NT2/D1 (cell line): Measurements from ENCODE around the gene ITFG1.

Experiments used
- DNase-seq: peaks from one replicate; pipeline ENCODE4 v3.0.0-alpha.2; 2011; ENCODE audit warnings: low read depth, low spot score
- H3K27me3 ChIP-seq: 2 replicates; pipeline ENCODE4 v1.6.0; 2011; ENCODE audit warnings: mild to moderate bottlenecking; ENCODE audit not compliant: insufficient read length, insufficient read depth
- H3K36me3 ChIP-seq: 2 replicates; pipeline ENCODE4 v1.6.1; 2011; ENCODE audit warnings: mild to moderate bottlenecking, low read length, mixed read lengths; ENCODE audit not compliant: insufficient read depth, insufficient read length
- H3K4me1 ChIP-seq: 2 replicates; pipeline ENCODE4 v1.5.1; 2011; ENCODE audit not compliant: insufficient read depth, insufficient read length
- H3K4me3 ChIP-seq: 2 replicates; pipeline ENCODE4 v1.5.1; 2011; ENCODE audit warnings: low read depth; ENCODE audit not compliant: insufficient read length
- H3K9ac ChIP-seq: 2 replicates; pipeline ENCODE4 v1.6.0; 2011; ENCODE audit warnings: low read depth; ENCODE audit not compliant: insufficient read length
- H3K9me3 ChIP-seq: 2 replicates; pipeline ENCODE4 v1.5.1; 2011; ENCODE audit warnings: mild to moderate bottlenecking, low read length; ENCODE audit not compliant: insufficient read depth
- SUZ12 ChIP-seq: IDR thresholded peaks from 2 replicates; pipeline ENCODE4 v1.6.1; 2011; ENCODE audit not compliant: insufficient read length, insufficient read depth; ENCODE audit errors: extremely low read depth
- YY1 ChIP-seq: IDR thresholded peaks from 2 replicates; pipeline ENCODE4 v1.6.1; 2011; ENCODE audit not compliant: insufficient read length, insufficient read depth
- ZNF274 ChIP-seq: IDR thresholded peaks from 2 replicates; pipeline ENCODE4 v1.6.1; 2011; ENCODE audit warnings: mild to moderate bottlenecking, low read depth, low read length

Gene ITFG1

DNA sequence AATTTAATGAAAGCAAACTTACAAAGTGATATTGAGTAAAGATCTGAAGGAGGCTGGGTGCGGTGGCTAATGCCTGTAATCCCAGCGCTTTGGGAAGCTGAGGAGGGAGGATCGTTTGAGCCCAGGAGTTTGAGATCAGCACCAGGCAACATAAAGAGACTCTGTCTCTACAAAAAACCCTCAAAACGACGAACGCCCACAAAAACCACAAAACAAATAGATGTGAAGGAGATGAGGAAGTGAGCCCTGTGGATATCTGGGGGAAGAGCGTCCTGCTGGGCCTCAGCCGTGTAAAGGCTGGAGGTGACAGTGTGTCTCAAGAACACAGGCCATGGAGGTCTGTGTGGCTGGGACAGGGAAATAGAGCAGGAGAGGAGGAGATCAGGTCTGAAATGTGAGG, 68.8 kb downstream of the ITFG1 start:
- peaks cover 3% of the 10 kb centered on the region for H3K4me1 ChIP-seq
- peaks cover 4% of the 10 kb centered on the region for H3K36me3 ChIP-seq
- DNase-seq: no peak
- no peaks in the 10 kb centered on the region for H3K27me3 ChIP-seq
- no peaks in the 10 kb centered on the region for H3K9me3 ChIP-seq
- TF ChIP-seq ZNF274 (no peak), YY1 (no peak), SUZ12 (no peak)
- no peak overlapping the region for H3K4me3 ChIP-seq
- H3K9ac ChIP-seq: no peak overlapping the region

DNA sequence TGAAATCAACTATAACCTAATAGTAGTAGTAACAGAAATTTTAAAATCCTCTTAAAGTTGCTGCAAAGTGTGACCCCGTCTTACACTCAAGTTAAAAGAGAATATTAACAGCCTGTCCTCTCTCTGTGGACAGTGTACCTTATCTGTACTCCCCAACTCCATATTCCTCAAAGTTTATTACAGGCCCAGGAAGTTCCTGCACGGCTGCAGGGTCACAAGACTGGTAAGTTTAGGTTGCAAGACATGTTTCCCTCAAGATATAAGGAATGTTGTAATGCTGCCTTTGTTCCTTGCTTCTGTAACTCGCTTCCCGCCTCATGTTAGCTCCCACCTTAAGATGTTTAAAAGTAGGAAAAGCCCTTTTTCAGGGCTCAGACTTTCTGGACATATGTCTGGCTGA, 72.2 kb downstream of the ITFG1 start:
- Histone ChIP-seq H3K9ac (no peak overlapping the region), H3K36me3 (no peaks in the 10 kb centered on the region), H3K4me3 (no peak overlapping the region), H3K27me3 (no peaks in the 10 kb centered on the region), H3K9me3 (no peaks in the 10 kb centered on the region), H3K4me1 (peaks cover 3% of the 10 kb centered on the region)
- DNase-seq: no peak
- TF ChIP-seq ZNF274 (no peak), YY1 (no peak), SUZ12 (no peak)

DNA sequence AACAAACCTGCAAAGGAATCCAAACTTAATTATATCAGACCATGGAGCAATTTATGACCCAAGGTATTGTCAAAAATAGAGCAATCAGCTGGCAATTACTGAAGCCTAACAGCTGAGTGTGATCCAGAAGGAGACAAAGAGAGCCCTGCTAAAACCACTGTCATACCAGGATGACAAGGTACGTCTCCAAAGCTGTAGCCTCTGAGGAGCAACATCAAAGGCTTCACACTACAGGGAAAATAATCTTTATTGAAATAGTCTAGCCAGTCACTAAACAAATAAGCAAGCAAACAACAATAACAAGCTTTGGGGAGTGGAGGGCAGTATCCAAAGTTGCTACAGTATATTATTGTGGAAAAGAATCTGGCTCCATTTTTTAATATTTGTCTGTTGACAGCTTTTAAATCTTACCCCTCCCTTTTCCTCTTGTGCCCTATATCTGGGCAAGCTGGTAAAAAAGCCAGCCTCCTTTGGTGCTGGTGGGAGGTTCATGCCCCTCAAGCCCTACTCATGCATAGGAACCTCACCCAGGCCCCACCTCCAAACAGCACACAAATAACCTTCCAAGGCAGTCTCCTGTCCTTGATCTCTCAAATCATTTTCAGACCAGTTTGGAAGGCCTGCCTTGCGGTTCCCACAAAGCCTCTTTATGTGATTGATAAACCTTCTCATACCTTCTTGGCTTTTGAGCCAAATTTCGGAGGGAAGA, 73.7 kb downstream of the ITFG1 start:
- Histone ChIP-seq H3K9me3 (no peaks in the 10 kb centered on the region), H3K4me1 (no peaks in the 10 kb centered on the region), H3K4me3 (no peak overlapping the region), H3K27me3 (no peaks in the 10 kb centered on the region), H3K9ac (no peak overlapping the region), H3K36me3 (no peaks in the 10 kb centered on the region)
- no peak for DNase-seq
- TF ChIP-seq SUZ12 (no peak), ZNF274 (no peak), YY1 (no peak)

DNA sequence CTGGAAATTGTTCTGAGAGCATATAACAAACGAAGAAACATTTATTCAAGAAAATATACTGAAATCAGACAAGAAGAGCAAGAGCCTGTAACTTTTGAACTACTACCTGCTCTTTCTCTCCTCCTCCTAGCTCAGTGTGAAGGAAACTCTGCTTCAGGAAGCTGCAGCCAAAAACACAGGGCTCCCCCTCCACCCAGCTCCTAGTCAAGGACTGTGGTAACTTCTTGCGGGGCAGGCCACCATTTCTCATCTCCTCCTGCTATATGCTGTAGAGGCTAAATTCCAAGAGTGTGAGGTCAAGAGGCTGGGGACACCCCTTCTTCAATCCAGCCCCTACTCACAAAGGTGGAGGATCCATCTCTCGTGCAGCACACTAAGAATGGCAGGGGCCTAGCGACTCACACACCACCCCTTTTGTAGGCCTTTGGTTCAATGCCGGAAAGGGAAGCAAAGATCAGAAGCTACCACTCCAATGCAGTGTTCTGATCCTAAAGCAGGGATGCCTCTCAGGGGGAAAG, 74.6 kb downstream of the ITFG1 start:
- TF ChIP-seq YY1 (no peak), ZNF274 (no peak), SUZ12 (no peak)
- H3K9ac ChIP-seq: no peak overlapping the region
- no peak overlapping the region for H3K4me3 ChIP-seq
- H3K4me1 ChIP-seq: no peaks in the 10 kb centered on the region
- H3K36me3 ChIP-seq: no peaks in the 10 kb centered on the region
- H3K9me3 ChIP-seq: no peaks in the 10 kb centered on the region
- no peak for DNase-seq
- no peaks in the 10 kb centered on the region for H3K27me3 ChIP-seq

DNA sequence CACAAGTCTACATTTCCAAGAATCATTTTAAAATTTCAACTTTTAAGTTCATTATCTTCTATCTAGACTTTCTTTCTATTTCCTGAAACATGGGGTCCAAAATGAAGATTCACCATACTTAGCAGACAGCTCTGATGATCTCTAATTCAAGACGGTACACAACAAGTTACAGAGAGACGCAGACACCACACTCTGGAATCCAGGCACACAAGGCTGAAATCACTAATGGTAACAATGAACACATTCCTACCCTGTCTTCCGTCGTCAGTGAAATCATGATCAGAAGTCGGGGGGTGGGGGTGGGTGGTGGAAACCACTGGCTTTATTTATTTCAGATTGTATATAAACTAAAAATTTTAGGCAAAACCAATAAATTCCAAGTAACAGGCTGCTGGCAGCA, 78.5 kb downstream of the ITFG1 start:
- Histone ChIP-seq H3K4me1 (no peaks in the 10 kb centered on the region), H3K27me3 (no peaks in the 10 kb centered on the region), H3K9me3 (no peaks in the 10 kb centered on the region), H3K9ac (no peak overlapping the region), H3K36me3 (no peaks in the 10 kb centered on the region), H3K4me3 (no peak overlapping the region)
- no peak for TF ChIP-seq ZNF274
- TF ChIP-seq YY1: no peak
- no peak for TF ChIP-seq SUZ12
- no peak for DNase-seq

DNA sequence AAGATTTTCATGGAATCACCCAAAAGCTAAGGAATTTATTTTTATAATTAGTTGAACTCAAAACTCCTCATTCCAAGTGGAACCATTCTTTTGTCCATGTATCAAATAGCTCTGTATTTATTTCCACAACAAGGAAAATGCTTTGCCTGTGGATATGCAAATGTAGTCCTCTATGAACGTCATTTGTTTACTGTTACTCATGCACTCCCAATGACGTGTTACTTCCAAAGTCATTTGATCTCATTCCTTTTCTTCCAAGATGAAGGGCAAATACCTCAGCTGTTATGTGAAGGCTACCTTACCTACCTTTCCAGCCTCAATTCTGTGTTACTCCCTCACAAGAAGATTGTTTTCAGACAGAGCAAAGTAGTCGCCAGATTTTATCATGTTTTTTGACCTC, 83.7 kb downstream of the ITFG1 start:
- Histone ChIP-seq H3K36me3 (peaks cover 5% of the 10 kb centered on the region), H3K4me3 (no peak overlapping the region), H3K4me1 (no peaks in the 10 kb centered on the region), H3K9me3 (no peaks in the 10 kb centered on the region), H3K9ac (no peak overlapping the region), H3K27me3 (no peaks in the 10 kb centered on the region)
- no peak for TF ChIP-seq SUZ12
- no peak for TF ChIP-seq ZNF274
- TF ChIP-seq YY1: no peak
- no peak for DNase-seq

DNA sequence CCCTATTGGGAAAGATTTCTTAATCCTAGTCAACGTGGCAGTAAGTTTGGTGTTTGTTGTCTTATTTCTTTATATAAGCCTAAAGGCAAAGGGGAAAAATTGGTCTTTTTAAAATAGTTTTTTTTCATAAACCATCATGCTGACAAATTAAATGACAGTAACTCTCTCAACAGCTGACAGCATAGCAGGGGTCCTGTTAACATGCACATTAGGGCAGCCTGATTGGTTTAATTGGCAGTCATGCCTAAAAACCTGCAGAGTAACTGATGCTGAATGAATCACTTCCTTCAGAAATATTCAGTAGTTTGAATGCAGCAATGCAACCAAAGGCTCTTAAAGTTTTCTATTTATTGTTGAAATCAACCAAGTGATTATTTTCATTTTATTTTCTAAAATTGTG, 85.4 kb downstream of the ITFG1 start:
- peaks cover 6% of the 10 kb centered on the region; the same call in 1 of the 2 replicates for H3K9me3 ChIP-seq
- no peak overlapping the region for H3K4me3 ChIP-seq
- no peaks in the 10 kb centered on the region for H3K4me1 ChIP-seq
- H3K9ac ChIP-seq: no peak overlapping the region
- no peak for DNase-seq
- no peaks in the 10 kb centered on the region for H3K27me3 ChIP-seq
- H3K36me3 ChIP-seq: peaks cover 10% of the 10 kb centered on the region
- no peak for TF ChIP-seq YY1
- no peak for TF ChIP-seq SUZ12
- no peak for TF ChIP-seq ZNF274

DNA sequence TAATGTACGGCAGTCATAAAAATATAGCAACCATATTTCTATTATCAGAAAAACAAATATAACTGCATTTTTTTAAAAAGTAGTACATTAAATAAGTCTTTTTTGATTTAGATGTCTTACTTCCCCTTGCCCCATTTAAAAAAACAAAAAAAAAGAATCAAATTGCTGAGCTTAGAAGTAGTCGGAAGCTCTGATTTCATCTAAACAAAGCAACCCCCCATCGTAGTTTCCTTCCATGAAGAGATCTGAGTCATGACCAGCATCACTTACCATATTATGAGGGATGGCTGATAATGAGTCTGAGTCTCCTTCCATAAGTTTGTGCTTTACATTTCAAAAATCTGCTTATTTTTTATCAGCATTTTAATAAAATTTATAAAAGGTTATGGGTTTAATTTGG, 86.2 kb downstream of the ITFG1 start:
- DNase-seq: no peak

More for the DNA sequence above, 86.2 kb downstream of the ITFG1 start:
- peaks cover 12% of the 10 kb centered on the region; the same call in 1 of the 2 replicates for H3K9me3 ChIP-seq
- no peaks in the 10 kb centered on the region for H3K27me3 ChIP-seq
- H3K4me1 ChIP-seq: no peaks in the 10 kb centered on the region
- H3K9ac ChIP-seq: no peak overlapping the region
- H3K4me3 ChIP-seq: no peak overlapping the region
- peaks cover 10% of the 10 kb centered on the region for H3K36me3 ChIP-seq
- TF ChIP-seq SUZ12 (no peak), YY1 (no peak), ZNF274 (no peak)
